H9 (cell line): ENCODE results near the gene SNX12. TPM values are rescaled to one million over a fixed set of nuclear protein-coding genes. Genes with fewer than 3 reads are reported as not detected.

Experiments used
- DNase-seq: peaks from one replicate; pipeline ENCODE4 v3.0.0-alpha.2; 2017
- H2AFZ ChIP-seq: one replicate; pipeline ENCODE4 v1.6.1; 2013; ENCODE audit warnings: mild to moderate bottlenecking, low read length, control low read depth, moderate library complexity
- H2AK5ac ChIP-seq: 2 replicates; pipeline ENCODE4 v1.6.1; 2013; ENCODE audit warnings: low read length, control low read depth, mixed read lengths; ENCODE audit not compliant: insufficient read length
- H2BK120ac ChIP-seq: one replicate; pipeline ENCODE4 v1.6.1; 2013; ENCODE audit warnings: low read depth, mild to moderate bottlenecking, low read length, control low read depth, inconsistent platforms; ENCODE audit not compliant: poor library complexity, severe bottlenecking
- H2BK12ac ChIP-seq: 2 replicates; pipeline ENCODE4 v1.6.1; 2013; ENCODE audit warnings: low read length, control low read depth, mixed read lengths, low read depth; ENCODE audit not compliant: insufficient read length
- H2BK15ac ChIP-seq: 2 replicates; pipeline ENCODE4 v1.6.1; 2013; ENCODE audit warnings: low read depth, low read length, control low read depth
- H2BK20ac ChIP-seq: one replicate; pipeline ENCODE4 v1.6.1; 2013; ENCODE audit warnings: low read depth, mild to moderate bottlenecking, low read length, control low read depth, inconsistent platforms; ENCODE audit not compliant: poor library complexity, severe bottlenecking
- H2BK5ac ChIP-seq: 2 replicates; pipeline ENCODE4 v1.6.1; 2013; ENCODE audit warnings: low read length, control low read depth, mixed read lengths; ENCODE audit not compliant: insufficient read length
- H3K14ac ChIP-seq: 2 replicates; pipeline ENCODE4 v1.6.1; 2013; ENCODE audit warnings: low read length, control low read depth; ENCODE audit not compliant: insufficient read depth
- H3K18ac ChIP-seq: 2 replicates; pipeline ENCODE4 v1.6.1; 2013; ENCODE audit warnings: low read depth, mild to moderate bottlenecking, mixed read lengths, low read length, control low read depth; ENCODE audit not compliant: insufficient read length
- H3K23ac ChIP-seq: 2 replicates; pipeline ENCODE4 v1.6.1; 2013; ENCODE audit warnings: low read length, control low read depth, mixed read lengths, low read depth; ENCODE audit not compliant: insufficient read length
- H3K23me2 ChIP-seq: 2 replicates; pipeline ENCODE4 v1.6.1; 2013; ENCODE audit warnings: low read depth, mild to moderate bottlenecking, mixed read lengths, low read length, control low read depth; ENCODE audit not compliant: insufficient read length, poor library complexity, severe bottlenecking
- H3K27ac ChIP-seq: 2 replicates; pipeline ENCODE4 v1.5.1; 2013; ENCODE audit warnings: low read length, control low read depth, mixed read lengths, low read depth; ENCODE audit not compliant: insufficient read length
- H3K27me3 ChIP-seq: 2 replicates; pipeline ENCODE4 v1.6.1; 2013; ENCODE audit warnings: low read length, control low read depth, inconsistent platforms; ENCODE audit not compliant: insufficient read depth
- H3K4ac ChIP-seq: 2 replicates; pipeline ENCODE4 v1.6.1; 2013; ENCODE audit warnings: low read depth, mild to moderate bottlenecking, control low read depth, inconsistent platforms, low read length, moderate library complexity
- H3K4me1 ChIP-seq: 2 replicates; pipeline ENCODE4 v1.6.1; 2013; ENCODE audit warnings: low read length, control low read depth, inconsistent platforms; ENCODE audit not compliant: insufficient read depth
- H3K4me2 ChIP-seq: 2 replicates; pipeline ENCODE4 v1.6.1; 2013; ENCODE audit warnings: low read length, control low read depth, mixed read lengths; ENCODE audit not compliant: insufficient read length, insufficient read depth
- H3K56ac ChIP-seq: 2 replicates; pipeline ENCODE4 v1.6.1; 2013; ENCODE audit warnings: low read depth, mild to moderate bottlenecking, mixed read lengths, low read length, control low read depth; ENCODE audit not compliant: insufficient read length
- H3K79me1 ChIP-seq: 2 replicates; pipeline ENCODE4 v1.6.1; 2013; ENCODE audit warnings: low read depth, mild to moderate bottlenecking, moderate library complexity, low read length, control low read depth, inconsistent platforms; ENCODE audit not compliant: insufficient read depth, poor library complexity, severe bottlenecking
- H3K79me2 ChIP-seq: 2 replicates; pipeline ENCODE4 v1.6.1; 2013; ENCODE audit warnings: low read length, control low read depth, inconsistent platforms; ENCODE audit not compliant: insufficient read depth
- H3K9ac ChIP-seq: 2 replicates; pipeline ENCODE4 v1.6.1; 2013; ENCODE audit warnings: low read length, control low read depth, mixed read lengths; ENCODE audit not compliant: insufficient read length; ENCODE audit errors: extremely low read depth
- H3K9me3 ChIP-seq: one replicate; pipeline ENCODE4 v1.6.1; 2013; ENCODE audit warnings: low read depth, low read length, inconsistent platforms; ENCODE audit not compliant: control insufficient read depth
- H3T11ph ChIP-seq: one replicate; pipeline ENCODE4 v1.6.1; 2013; ENCODE audit warnings: mild to moderate bottlenecking, low read length, control low read depth, inconsistent platforms
- H4K20me1 ChIP-seq: one replicate; pipeline ENCODE4 v1.6.1; 2013; ENCODE audit not compliant: control insufficient read depth, insufficient read length, insufficient read depth
- H4K5ac ChIP-seq: 2 replicates; pipeline ENCODE4 v1.6.1; 2013; ENCODE audit warnings: low read depth, mild to moderate bottlenecking, mixed read lengths, low read length, control low read depth; ENCODE audit not compliant: insufficient read length
- H4K8ac ChIP-seq: replicated peaks from 2 replicates; pipeline ENCODE4 v1.6.1; 2013; ENCODE audit warnings: low read length, control low read depth, mixed read lengths, low read depth; ENCODE audit not compliant: insufficient read length
- H4K91ac ChIP-seq: 2 replicates; pipeline ENCODE4 v1.6.1; 2013; ENCODE audit warnings: low read depth, mild to moderate bottlenecking, moderate library complexity, mixed read lengths, low read length, control low read depth; ENCODE audit not compliant: insufficient read length
- H3K27ac Mint-ChIP-seq, 3 experiments: 2 replicates in 2 of 3; 3 replicates in 1 of 3; pipeline ENCODE4 v1.8.0; 2020 to 2021; ENCODE audit warnings: mixed read lengths in 3 of 3, mild to moderate bottlenecking in 1 of 3, moderate library complexity in 1 of 3
- H3K27me3 Mint-ChIP-seq: 2 replicates; pipeline ENCODE4 v1.8.0; 2021; ENCODE audit warnings: low read depth, mild to moderate bottlenecking, moderate library complexity, mixed read lengths
- H3K36me3 Mint-ChIP-seq, 3 experiments: 2 replicates in 2 of 3; 3 replicates in 1 of 3; pipeline ENCODE4 v1.8.0; 2020 to 2021; ENCODE audit warnings: low read depth in 3 of 3, mixed read lengths in 3 of 3; ENCODE audit not compliant: insufficient read depth in 1 of 3
- H3K4me1 Mint-ChIP-seq, 2 experiments: 2 replicates each; pipeline ENCODE4 v1.8.0; 2020; ENCODE audit warnings: mixed read lengths in 2 of 2
- H3K4me3 Mint-ChIP-seq, 2 experiments: 2 replicates in 1 of 2; 3 replicates in 1 of 2; pipeline ENCODE4 v1.8.0; 2020 to 2021; ENCODE audit warnings: mild to moderate bottlenecking in 2 of 2, mixed read lengths in 2 of 2, moderate library complexity in 1 of 2
- H3K9me3 Mint-ChIP-seq, 2 experiments: 2 replicates in 1 of 2; 3 replicates in 1 of 2; pipeline ENCODE4 v1.8.0; 2020; ENCODE audit warnings: mild to moderate bottlenecking in 2 of 2, mixed read lengths in 2 of 2, moderate library complexity in 1 of 2
- WGBS: extraction: QIAGEN DNeasy Blood & Tissue Kit; methylation state at CpG from one replicate; pipeline ENCODE4 v1.1.7; 2013; ENCODE audit warnings: missing lambda C conversion rate, low lambda C conversion rate, mixed read lengths; ENCODE audit not compliant: insufficient read length; ENCODE audit errors: extremely low coverage; 5-methylcytosine and 5-hydroxymethylcytosine counted together
- total RNA-seq: library from RNA; stranded (reverse); gene quantifications from 2 replicates; pipeline ENCODE4 v1.2.1, GENCODE V29; 2021
- TF ChIP-seq, protein P1 (sequence below): fragments of 200-600 bp; sonication (generic); conservative IDR thresholded peaks from 3 replicates; pipeline ENCODE4 v1.8.0; 2021; ENCODE audit warnings: antibody characterized with exemption, mild to moderate bottlenecking

The SNX12 gene
- total RNA-seq, 1 experiment from 2014 or later, result 69.1 TPM

- Histone ChIP-seq H3K56ac (no peak overlapping the region), H4K91ac (no peak overlapping the region), H3K4me1 (no peaks in the 10 kb centered on the region), H3K23me2 (peaks cover 2% of the 10 kb centered on the region), H4K5ac (no peak overlapping the region), H2BK12ac (no peak overlapping the region), H3K14ac (no peak overlapping the region), H4K20me1 (no peaks in the 10 kb centered on the region), H3K23ac (no peak overlapping the region), H3K9me3 (peaks cover 26% of the 10 kb centered on the region), H2BK5ac (no peak overlapping the region), H3K79me2 (no peaks in the 10 kb centered on the region), H3K27me3 (no peaks in the 10 kb centered on the region), H2AK5ac (no peak overlapping the region), H2AFZ (no peak overlapping the region), H2BK15ac (no peak overlapping the region), H4K8ac (no peak overlapping the region), H3K4me2 (peak overlapping the region; percentile 50), H3K9ac (no peak overlapping the region), H3K79me1 (no peaks in the 10 kb centered on the region), H3K27ac (no peak overlapping the region), H3T11ph (no peak overlapping the region), H3K4ac (no peak overlapping the region), H2BK120ac (no peak overlapping the region), H2BK20ac (no peak overlapping the region), H3K18ac (no peak overlapping the region)
- TF ChIP-seq, protein P1, sequence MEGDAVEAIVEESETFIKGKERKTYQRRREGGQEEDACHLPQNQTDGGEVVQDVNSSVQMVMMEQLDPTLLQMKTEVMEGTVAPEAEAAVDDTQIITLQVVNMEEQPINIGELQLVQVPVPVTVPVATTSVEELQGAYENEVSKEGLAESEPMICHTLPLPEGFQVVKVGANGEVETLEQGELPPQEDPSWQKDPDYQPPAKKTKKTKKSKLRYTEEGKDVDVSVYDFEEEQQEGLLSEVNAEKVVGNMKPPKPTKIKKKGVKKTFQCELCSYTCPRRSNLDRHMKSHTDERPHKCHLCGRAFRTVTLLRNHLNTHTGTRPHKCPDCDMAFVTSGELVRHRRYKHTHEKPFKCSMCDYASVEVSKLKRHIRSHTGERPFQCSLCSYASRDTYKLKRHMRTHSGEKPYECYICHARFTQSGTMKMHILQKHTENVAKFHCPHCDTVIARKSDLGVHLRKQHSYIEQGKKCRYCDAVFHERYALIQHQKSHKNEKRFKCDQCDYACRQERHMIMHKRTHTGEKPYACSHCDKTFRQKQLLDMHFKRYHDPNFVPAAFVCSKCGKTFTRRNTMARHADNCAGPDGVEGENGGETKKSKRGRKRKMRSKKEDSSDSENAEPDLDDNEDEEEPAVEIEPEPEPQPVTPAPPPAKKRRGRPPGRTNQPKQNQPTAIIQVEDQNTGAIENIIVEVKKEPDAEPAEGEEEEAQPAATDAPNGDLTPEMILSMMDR, result no peak
- Mint-ChIP-seq H3K9me3 (peaks cover 48 to 55% of the 10 kb centered on the region in 2 experiments), H3K36me3 (peaks cover 14 to 25% (median 20%) of the 10 kb centered on the region in 3 experiments; a peak in 6 of 7 replicates), H3K27me3 (peaks cover 50% of the 10 kb centered on the region), H3K27ac (no peak overlapping the region), H3K4me3 (peak overlapping the region in 1 of 2 experiments; percentile 42; a peak in 1 of 5 replicates), H3K4me1 (peaks cover 3 to 4% of the 10 kb centered on the region in 2 experiments; a peak in 2 of 4 replicates)
- no peak for DNase-seq
- no CpG with 5 or more reads among the region's 10 CpGs for WGBS
Measured at GRCh38 chrX:71117358-71117757, 49.2 kb upstream of the SNX12 start.
